ENCODE measurements around the gene C1QTNF1.
A peak's percentile ranks its signal among the peaks of the same experiment; 100 is the strongest.

The C1QTNF1 gene

DNA sequence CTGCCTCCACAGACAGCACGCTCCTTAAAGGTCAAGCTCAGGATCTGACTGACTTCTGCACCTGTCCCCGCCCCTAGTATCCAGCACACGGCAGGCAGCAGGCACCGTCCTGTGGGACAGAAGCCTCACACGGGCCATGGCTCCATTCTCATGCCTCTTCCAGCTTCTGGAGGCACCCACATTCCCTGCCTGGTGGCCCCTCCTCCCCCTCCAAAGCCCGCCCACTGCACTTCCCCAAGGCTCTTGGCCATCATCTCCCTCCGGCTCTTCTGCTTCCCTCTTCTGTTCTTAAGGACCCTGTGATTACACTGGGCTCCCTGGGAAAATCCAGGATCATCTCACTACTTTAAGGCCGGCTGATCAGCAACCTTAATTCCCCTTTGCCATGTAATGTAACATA lies 17.9 kb upstream of the C1QTNF1 start:
- no peak for TF ChIP-seq CREB1 (IDR thresholded peaks at IDR 0.05; ENCODE audit: low read depth)
- TF ChIP-seq EP300 (IDR thresholded peaks at IDR 0.05; ENCODE audit: borderline replicate concordance): no peak

GRCh38 chr17:79006794-79007503 lies 17.0 kb upstream of the C1QTNF1 start:
- no peak for TF ChIP-seq ZBTB7A (IDR thresholded peaks at IDR 0.05; ENCODE audit: low read depth)
- no peak for TF ChIP-seq REST (IDR thresholded peaks at IDR 0.05; ENCODE audit: low read depth)
- TF ChIP-seq USF1 (IDR thresholded peaks at IDR 0.05): no peak
- no peak for TF ChIP-seq EGR1 (IDR thresholded peaks at IDR 0.05)
- no peak for TF ChIP-seq TEAD4 (IDR thresholded peaks at IDR 0.05)
- TF ChIP-seq EP300 (IDR thresholded peaks at IDR 0.05; ENCODE audit: borderline replicate concordance): no peak

DNA sequence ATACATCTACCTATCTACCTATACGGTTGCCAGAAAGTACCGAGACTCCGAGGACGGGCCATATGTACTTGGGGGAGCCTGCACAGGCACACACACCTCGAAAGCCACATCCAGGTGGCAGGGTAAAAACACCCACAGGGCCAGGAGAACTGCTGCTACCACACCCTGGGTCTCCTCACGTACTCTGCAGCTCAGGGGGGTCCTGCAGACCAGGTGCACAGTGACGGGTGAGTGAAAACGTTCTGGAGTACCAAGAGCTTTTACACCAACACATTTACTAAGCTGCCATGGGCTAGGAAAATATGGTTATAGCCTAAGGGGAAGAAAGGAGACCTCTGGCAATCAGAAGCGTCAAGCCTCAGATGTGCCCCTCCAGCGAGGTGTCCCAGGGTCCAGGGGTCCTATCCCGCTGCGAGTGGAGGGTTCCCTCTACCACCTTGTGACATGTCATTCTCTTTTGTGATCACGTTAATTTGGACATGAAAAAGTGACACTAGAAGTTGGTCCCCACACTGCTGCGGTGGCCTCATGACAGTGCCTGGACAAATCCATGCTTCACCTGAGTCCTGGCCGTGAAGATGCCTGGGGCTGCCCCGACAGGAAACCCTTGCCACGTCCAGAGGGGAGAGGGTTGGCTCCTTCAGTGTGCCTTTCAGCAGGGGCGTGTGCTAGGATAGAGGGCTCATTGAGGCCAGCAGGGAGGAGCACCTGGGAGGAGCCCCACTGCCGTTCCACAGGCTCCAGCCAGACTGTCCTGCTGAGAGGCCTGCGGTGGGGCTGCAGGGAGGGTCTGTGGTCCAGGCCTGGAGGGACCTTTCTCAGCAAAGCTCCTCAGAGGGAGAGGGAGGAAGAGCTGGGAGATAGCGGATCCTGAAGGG lies 16.2 kb upstream of the C1QTNF1 start:
- TF ChIP-seq TAF1 (IDR thresholded peaks at IDR 0.05; ENCODE audit: low read depth) (no peak), CEBPB (IDR thresholded peaks at IDR 0.05) (no peak), MAX (IDR thresholded peaks at IDR 0.05) (no peak)

- 0 out of 2 replicates have a peak, but pooled peaks have one; percentile 11 for TF ChIP-seq ZBTB7A (IDR thresholded peaks at IDR 0.05; ENCODE audit: low read depth)
- no peak for TF ChIP-seq CREB1 (IDR thresholded peaks at IDR 0.05; ENCODE audit: low read depth)
These were observed 15.1 kb upstream of the C1QTNF1 start for GRCh38 chr17:79008666-79009387.

DNA sequence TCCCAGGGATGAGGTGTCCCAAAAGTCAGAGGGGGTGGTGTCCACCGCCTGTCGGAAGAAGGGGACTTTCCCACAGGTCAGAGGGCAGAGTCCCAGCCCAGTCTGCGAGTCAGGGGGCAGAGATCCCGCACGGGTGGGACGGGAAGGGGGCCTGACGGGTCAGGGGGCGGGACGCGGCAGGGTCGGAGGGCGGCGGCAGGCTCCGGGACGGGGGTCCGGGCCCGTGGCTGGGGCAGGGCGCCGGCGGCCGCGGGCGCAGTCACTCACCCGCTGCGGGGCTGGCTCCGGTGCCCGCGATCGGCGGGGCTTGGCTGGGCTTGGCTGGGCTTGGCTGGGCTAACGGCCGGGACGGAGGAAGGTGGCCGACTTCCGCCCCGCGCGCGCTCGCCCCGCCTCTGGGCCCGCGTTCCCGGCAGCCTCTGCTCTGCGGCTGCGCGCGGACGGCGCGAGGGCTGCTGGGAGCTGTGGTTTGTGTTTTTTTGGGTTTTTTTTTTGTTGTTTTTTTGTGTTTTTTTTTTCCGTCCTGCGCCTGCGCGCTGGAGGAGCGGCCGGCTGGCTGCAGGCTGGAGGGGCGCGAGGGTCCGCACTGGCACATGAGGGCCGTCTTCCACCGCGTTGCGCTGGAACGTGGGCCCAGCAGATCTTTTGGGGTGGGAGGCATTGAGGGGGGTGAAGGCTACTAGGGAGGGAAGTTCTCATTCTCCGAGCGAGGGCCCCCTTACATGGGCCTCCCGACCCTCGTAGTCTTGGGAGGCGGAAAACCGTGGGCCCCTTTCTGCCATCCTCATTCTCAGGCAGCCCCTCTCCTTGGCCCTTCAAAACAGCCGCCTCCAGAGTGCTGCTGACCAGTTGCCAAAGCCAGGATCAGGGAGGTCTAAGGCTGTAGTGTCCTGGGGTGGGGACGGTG lies 14.3 kb upstream of the C1QTNF1 start, which contains the start of gene CANT1:
CANT1 (minus strand) TSS at position 368 of the 907 bp plus-strand sequence. CDS start 12,142 bp downstream, outside the sequence.
- TF ChIP-seq ZBTB7A (IDR thresholded peaks at IDR 0.05; ENCODE audit: low read depth) (peak; percentile 98), TCF12 (IDR thresholded peaks at IDR 0.05; ENCODE audit: low read depth) (peak; percentile 52), MAX (IDR thresholded peaks at IDR 0.05) (peak; percentile 44; the same call in 1 of the 2 replicates), TEAD4 (IDR thresholded peaks at IDR 0.05) (no peak), FOXM1 (IDR thresholded peaks at IDR 0.05; ENCODE audit: borderline replicate concordance, low read depth) (no peak), CREB1 (IDR thresholded peaks at IDR 0.05; ENCODE audit: low read depth) (no peak), USF1 (IDR thresholded peaks at IDR 0.05) (no peak), TAF1 (IDR thresholded peaks at IDR 0.05; ENCODE audit: low read depth) (peak; percentile 57; the same call in 1 of the 2 replicates), EP300 (IDR thresholded peaks at IDR 0.05; ENCODE audit: borderline replicate concordance) (no peak), YY1 (IDR thresholded peaks at IDR 0.05; ENCODE audit: low read depth) (peak; percentile 41), CEBPB (IDR thresholded peaks at IDR 0.05) (no peak)

GRCh38 chr17:79010304-79010646 lies 13.7 kb upstream of the C1QTNF1 start:
- TF ChIP-seq TEAD4 (IDR thresholded peaks at IDR 0.05): no peak
- no peak for TF ChIP-seq TAF1 (IDR thresholded peaks at IDR 0.05; ENCODE audit: low read depth)
- no peak for TF ChIP-seq REST (IDR thresholded peaks at IDR 0.05; ENCODE audit: low read depth)
- no peak for TF ChIP-seq FOXM1 (IDR thresholded peaks at IDR 0.05; ENCODE audit: borderline replicate concordance, low read depth)
- TF ChIP-seq RAD21 (IDR thresholded peaks at IDR 0.05; ENCODE audit: low read depth): no peak
- no peak for TF ChIP-seq ZBTB7A (IDR thresholded peaks at IDR 0.05; ENCODE audit: low read depth)
- TF ChIP-seq YY1 (IDR thresholded peaks at IDR 0.05; ENCODE audit: low read depth): no peak
- TF ChIP-seq TCF12 (IDR thresholded peaks at IDR 0.05; ENCODE audit: low read depth): no peak
- TF ChIP-seq MAX (IDR thresholded peaks at IDR 0.05): no peak
- no peak for TF ChIP-seq EP300 (IDR thresholded peaks at IDR 0.05; ENCODE audit: borderline replicate concordance)
- no peak for TF ChIP-seq CEBPB (IDR thresholded peaks at IDR 0.05)
- no peak for TF ChIP-seq USF1 (IDR thresholded peaks at IDR 0.05)
- no peak for TF ChIP-seq EGR1 (IDR thresholded peaks at IDR 0.05)
- TF ChIP-seq NFIC (IDR thresholded peaks at IDR 0.05): no peak

Measured in Ishikawa (cell line).